ENCODE data around the gene TEAD3.
"Not testable (repeated sequence)": the region's sequence is repeated elsewhere in the genome, so short reads cannot be mapped to it uniquely, and the experiment has no call there.

Gene TEAD3

DNA sequence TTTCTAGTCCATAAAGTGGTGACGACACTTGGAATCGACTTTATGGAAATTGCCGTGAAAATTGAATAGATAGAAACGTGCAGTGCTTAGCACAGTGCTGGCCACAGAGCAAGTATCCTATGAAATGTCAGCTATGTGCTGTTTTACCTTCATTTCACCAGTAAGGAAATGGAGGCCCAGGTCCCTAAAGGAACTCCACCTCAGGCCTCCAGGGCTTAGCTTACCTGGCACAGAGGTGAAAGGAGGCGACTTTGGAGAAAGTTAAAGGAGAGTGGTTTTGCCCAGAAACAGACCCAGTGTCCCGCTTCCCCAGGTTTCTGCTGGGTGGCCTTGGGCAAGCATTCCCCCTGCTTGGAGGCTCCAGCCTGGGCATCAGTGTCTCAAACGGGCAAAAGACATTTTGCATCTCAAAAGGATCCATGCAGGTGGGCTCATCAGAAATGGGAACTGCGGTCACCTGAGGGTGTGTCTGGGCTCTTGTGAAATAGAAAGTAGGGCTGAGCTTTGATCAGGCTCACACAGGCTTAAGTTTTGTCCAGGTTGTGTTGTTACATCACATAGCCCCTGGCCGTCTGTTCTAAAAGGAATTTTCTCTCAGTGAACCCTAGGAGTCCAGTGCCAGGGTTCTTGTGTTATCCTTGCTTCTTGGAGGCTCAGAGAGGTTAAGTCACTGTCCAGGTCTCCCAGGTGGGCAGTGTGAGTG, 22.6 kb upstream of the TEAD3 start:
- no peak overlapping the region for H3K4me3 ChIP-seq (ENCODE audit: low read length)
- no peak for TF ChIP-seq ZNF274 (IDR thresholded peaks at IDR 0.05; ENCODE audit: low read depth, low read length)

DNA sequence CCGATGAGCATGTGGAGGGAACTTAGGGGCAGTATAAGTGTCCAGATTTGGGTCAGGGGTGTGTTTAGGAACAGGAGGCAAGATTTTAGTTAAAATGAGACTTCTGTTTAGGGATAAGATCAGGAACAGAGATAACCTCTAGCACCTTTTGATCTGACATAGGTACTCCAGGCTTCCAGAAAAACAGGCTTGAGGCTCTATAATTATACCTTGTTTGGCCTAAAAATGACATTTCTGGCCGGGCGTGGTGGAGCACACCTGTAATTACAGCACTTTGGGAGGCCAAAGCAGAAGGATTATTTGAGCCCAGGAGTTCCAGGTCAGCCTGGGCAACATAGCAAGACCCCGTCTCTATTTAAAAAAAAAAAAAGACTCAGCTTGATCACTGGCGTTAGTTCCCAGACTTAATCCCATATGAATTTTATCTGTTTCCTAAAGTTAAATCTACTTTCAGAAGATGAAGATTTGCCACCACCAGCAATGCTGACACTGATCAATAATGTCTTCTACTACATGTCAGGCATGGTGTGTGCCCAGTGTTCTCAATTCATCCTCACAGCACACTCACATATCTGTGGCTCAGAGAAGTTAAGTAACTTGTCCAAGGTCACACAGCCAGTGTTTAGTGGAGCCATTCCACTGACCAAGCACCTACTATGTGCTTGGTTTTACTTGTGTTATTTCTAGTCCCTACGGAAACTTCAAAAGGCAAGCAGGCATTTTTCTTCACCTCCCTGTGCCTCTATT, 21.9 kb upstream of the TEAD3 start:
- no peak for TF ChIP-seq ZNF274 (IDR thresholded peaks at IDR 0.05; ENCODE audit: low read depth, low read length)
- no peak overlapping the region for H3K4me3 ChIP-seq (ENCODE audit: low read length)

DNA sequence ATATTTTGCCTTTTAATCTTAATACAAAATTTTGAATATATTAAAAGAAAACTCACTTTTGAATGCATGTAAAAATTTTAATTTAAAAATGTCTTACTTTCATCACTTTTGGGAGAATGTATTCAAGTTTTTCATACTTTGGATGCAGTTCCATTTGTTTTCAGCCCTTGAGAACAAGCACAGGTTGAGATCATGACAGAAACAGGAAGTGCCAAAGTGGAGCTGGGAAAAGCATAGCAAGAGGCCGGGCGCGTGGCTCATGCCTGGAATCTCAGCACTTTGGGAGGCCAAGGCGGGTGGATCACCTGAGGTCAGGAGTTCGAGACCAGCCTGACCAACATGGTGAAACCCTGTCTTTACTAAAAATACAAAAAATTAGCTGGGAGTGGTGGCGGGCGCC, 21.1 kb upstream of the TEAD3 start:
- H3K4me3 ChIP-seq (ENCODE audit: low read length): not testable (repeated sequence)

DNA sequence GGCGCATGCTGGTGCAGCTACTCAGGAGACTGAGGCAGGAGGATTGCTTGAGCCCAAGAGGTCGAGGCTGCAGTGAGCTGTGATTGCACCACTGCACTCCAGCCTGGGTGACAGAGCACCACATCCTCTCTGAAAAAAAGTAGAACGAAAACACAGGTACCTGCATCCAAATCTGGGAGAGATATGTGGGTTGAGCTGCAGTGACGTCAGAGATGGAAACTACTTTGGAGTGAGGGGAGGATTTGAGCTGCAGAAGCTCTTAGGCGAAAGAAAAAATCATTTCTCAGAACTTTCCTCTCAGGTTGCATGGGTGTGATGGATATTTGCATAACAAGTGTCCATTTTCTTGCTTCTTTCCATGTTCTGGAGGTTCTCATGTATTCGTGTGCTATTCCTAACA, 19.8 kb upstream of the TEAD3 start:
- no peak for TF ChIP-seq ZNF274 (IDR thresholded peaks at IDR 0.05; ENCODE audit: low read depth, low read length)
- no peak overlapping the region for H3K4me3 ChIP-seq (ENCODE audit: low read length)

DNA sequence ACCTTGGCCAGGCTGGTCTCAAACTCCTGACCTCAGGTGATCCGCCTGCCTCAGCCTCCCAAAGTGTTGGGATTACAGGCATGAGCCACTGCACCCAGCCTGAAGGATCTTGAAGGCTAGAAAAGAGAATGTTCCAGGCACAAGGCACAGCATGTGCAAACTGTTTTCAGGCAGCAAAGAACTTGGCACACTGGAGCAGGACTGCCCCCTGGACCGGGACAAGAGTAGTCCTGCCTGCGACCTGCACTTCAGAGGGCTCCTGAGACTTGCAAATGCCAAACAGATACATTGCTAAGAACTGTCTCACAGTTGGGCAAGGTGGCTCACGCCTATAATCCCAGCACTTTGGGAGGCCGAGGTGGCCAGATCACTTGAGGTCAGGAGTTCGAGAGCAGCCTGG, 19.1 kb upstream of the TEAD3 start:
- not testable (repeated sequence) for H3K4me3 ChIP-seq (ENCODE audit: low read length)

DNA sequence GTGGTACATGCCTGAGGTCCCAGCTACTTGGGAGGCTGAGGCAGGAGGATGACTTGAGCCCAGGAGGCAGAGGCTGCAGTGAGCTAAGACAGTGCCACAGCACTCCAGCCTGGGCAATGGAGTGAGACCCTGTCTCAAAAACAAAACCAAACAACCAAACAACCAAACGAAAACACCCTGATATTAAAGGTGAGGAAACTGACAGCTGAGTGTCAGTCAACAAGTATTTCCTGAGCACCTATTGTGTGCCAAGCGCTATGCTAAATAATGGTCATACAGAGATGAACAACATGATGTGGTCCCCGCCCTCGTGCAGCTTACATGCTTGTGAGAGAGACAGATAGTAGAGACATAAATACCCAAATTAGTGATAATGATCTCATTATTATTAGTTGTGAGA, 17.7 kb upstream of the TEAD3 start:
- TF ChIP-seq ZNF274 (IDR thresholded peaks at IDR 0.05; ENCODE audit: low read depth, low read length): no peak
- no peak overlapping the region for H3K4me3 ChIP-seq (ENCODE audit: low read length)

DNA sequence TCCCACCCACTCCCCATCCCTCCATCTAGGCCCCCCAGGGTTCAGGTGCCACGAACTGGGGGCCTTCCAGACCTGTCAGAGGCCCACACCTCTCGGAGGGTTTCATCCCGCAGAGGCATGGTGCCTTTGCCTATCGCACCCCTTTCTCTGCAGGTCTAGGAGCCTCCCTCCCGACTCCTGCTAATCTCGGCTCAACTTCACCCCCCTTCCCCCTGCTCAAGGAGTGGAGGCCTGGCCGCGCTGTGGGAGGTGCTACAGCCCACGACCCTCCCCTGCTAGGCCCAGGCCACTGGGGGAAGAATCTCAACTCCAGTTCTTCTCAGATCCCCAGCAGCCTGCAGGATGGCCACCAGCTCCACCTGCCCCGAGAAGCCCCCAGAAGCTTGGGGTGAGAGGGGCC, 15.9 kb upstream of the TEAD3 start, which contains the start of gene TULP1:
TSS of gene TULP1 (minus strand) at position 157 of the 400 bp plus-strand sequence. CDS start at position 119, 38 bp downstream.
- H3K4me3 ChIP-seq (ENCODE audit: low read length): no peak within 1 kb of the TSS
- no peak for TF ChIP-seq ZNF274 (IDR thresholded peaks at IDR 0.05; ENCODE audit: low read depth, low read length)

DNA sequence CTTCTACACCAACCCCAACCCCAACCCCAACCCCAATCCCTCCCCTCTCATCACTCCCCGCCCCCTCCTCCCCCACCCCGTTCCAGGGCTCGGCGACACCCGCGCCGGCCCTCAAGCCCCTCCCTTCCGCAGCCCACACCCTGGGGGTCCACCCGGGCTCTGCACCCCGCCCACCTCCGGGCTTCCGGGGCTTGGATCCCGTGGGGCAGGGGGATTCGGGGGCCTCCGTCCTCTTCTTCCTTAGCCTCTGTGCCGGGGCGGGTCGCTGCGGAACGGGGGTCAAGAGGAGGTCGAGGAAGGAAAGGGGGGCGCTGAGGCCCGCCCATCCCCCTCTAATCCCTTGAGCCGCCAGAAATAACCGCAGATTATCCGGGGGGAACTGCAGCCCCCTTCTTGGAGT, 15.1 kb upstream of the TEAD3 start:
- H3K4me3 ChIP-seq (ENCODE audit: low read length): no peak overlapping the region
- no peak for TF ChIP-seq ZNF274 (IDR thresholded peaks at IDR 0.05; ENCODE audit: low read depth, low read length)

DNA sequence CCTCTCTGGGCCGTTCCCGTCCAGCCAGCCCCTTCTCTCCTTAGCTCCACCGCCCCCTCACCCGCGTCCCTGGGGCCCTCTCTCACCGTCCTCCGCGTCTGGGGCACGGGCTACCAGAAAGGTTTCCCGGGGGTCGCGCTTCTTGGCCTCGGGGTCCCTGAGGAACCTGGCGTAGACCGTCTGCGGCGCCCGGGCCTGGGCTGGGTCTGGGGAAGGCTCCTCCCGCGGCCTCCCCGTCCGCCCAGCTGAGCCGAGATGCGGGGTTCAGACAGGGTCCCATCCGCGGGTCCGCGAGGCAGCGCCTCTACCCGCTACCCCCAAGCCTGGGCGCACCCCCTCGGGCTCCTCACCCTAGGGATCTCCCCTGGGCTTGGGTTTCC, 14.7 kb upstream of the TEAD3 start:
- TF ChIP-seq ZNF274 (IDR thresholded peaks at IDR 0.05; ENCODE audit: low read depth, low read length): no peak
- no peak overlapping the region for H3K4me3 ChIP-seq (ENCODE audit: low read length)

DNA sequence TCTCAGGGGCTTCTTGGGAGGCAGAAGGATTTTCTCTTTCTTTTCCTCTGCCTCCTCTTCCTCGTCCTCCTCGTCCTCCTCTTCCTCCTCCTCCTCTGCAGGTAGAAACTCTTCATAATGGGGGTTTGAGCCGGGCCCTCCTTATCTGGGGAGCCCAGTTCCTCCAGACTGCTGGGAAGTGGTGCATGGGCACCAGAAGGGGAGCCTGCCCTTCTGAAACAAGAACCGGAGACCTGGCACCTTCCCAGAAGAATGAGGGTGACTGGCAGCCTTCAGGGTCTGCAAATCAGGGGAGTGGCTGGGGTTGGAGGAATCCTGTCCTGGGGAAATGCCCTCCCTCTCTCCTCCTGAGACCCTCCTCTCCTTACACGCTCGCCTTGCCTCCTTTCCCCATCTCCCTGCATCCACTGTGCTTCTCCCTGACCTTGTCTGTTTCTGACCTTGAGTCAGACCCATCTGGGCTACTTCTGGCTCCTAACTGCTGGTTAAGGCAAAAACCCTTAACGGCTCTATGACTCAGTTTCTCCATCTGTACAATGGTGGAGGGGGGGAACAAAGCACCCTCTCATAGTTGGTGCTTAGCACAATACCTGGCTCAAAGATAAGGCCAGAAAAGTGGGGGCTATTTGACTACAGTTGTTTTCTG, 14.2 kb upstream of the TEAD3 start:
- H3K4me3 ChIP-seq (ENCODE audit: low read length): no peak overlapping the region
- TF ChIP-seq ZNF274 (IDR thresholded peaks at IDR 0.05; ENCODE audit: low read depth, low read length): no peak

DNA sequence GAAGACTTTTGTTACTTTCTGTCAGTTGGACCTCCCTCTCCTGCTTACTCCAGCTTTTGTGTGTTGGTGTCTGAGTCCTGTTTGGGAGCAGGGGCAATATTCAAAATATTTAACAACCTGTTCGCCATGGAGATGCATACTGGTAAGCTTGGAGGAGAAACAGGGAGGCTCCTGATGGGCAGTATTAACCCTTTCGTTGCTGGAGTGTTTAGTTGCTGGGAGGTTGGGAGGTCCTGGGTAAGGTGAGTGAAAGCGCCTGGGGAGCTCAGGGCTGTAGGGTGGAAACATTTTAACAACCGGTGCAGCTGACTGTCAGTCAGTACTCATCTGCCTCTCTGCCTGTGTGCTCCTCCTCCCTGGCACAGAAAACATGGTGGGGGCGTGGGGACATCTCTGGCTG, 11.7 kb upstream of the TEAD3 start:
- H3K4me3 ChIP-seq (ENCODE audit: low read length): no peak overlapping the region
- no peak for TF ChIP-seq ZNF274 (IDR thresholded peaks at IDR 0.05; ENCODE audit: low read depth, low read length)

DNA sequence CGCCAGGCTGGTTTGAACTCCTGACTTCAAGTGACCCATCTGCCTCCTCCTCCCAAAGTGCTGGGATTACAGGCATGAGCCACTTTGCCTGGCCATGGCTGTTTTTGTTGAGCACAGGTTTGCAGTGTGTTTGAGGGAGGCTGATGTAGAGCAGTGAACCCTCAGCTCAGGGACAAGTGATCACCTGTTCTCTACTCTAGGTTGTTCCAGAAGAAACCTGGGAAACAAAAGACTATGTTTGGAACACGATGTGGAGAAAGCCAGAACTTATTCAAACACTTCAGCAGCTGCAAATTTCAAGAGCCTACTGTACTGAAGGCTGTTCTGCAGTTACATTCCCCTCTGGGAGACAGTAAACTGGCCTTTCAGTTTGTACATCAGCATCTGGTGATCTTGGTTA, 11.1 kb upstream of the TEAD3 start:
- no peak overlapping the region for H3K4me3 ChIP-seq (ENCODE audit: low read length)
- TF ChIP-seq ZNF274 (IDR thresholded peaks at IDR 0.05; ENCODE audit: low read depth, low read length): no peak

DNA sequence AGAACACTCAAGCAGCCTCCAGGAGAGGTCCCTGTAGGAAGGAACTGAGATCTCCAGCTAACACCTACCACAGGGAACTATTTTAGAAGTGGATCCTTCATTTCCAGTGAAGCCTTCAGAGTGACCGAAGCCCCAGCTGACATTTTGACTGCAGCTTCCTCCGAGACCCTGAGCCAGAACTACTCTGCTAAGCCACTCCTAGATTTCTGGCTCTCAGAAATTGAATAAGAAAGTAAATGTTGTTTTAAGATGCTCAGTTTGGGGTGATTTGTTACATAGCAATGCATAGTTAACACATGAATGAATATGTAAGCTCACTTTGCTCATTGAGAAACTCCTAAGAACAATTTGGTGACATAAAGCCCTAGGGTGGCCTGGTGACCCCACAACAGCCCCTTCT, 10.3 kb upstream of the TEAD3 start:
- no peak overlapping the region for H3K4me3 ChIP-seq (ENCODE audit: low read length)
- no peak for TF ChIP-seq ZNF274 (IDR thresholded peaks at IDR 0.05; ENCODE audit: low read depth, low read length)

DNA sequence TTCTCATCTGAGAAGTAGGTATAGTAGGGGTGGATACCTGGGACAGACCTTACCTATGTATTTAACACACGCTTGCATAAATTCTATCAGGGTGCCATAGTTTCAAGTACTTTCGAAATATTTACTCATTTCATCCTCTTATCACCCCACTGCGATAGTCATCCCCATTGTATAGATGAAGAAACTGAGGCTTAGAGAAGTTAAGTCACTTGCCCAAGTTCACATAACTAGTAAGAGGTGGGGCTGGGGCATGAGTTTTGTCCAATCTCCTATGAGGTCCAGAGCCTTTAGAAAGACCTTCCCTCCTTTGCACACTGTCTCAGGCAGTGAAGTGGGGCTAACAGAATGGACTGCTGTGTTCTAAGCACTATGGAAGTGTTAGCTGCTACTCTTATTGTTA, 9.7 kb upstream of the TEAD3 start:
- H3K4me3 ChIP-seq (ENCODE audit: low read length): no peak overlapping the region
- TF ChIP-seq ZNF274 (IDR thresholded peaks at IDR 0.05; ENCODE audit: low read depth, low read length): no peak

DNA sequence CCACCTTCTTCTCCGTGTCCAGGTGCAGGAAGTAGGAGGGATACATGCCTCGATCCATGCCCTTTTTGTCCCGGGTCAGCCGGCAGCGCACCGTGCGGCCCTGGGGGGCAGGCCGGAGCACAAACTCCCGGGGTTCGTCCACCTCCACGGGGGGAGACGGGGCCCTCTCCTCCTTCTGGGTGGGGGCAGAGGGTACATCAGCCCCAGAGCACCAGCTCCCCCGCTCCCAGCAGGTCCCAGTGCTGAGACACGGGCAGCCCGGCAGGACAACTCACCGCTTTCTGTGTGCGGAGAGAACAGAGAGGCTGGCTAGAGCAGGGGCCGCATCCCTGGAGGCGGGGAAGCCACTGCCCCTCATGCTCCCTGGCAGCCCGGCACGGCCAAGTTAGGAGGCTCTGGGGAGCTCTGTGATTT, 9.1 kb upstream of the TEAD3 start:
- no peak for TF ChIP-seq ZNF274 (IDR thresholded peaks at IDR 0.05; ENCODE audit: low read depth, low read length)
- H3K4me3 ChIP-seq (ENCODE audit: low read length): no peak overlapping the region
